ENCODE measurements around the gene CIAPIN1. TPM values are rescaled to one million over a fixed set of nuclear protein-coding genes. Genes with fewer than 3 reads are reported as not detected.
A peak's percentile ranks its signal among the peaks of the same experiment; 100 is the strongest.

The CIAPIN1 gene
- 10 to 100 TPM; 48.7 to 67.3 (median 57.0) TPM for polyA plus RNA-seq (ENCODE audit: insufficient read length in 10 of 10)
- long read RNA-seq, donor 1, transcript CIAPIN1-201 (9 exons, 2,182 nt): major isoform, 11 of 12 reads
- long read RNA-seq, donor 1, partial matches to known transcripts: 0 of 12 reads
- long read RNA-seq, donor 1, other reads (novel, unspliced or antisense): 0 of 12 reads
- long read RNA-seq, donor 2, transcript CIAPIN1-201 (9 exons, 2,182 nt): major isoform, 9 of 68 reads
- long read RNA-seq, donor 2, partial matches to known transcripts: 27 of 68 reads
- long read RNA-seq, donor 2, other reads (novel, unspliced or antisense): 28 of 68 reads
- long read RNA-seq, donor 3: 0 reads
- long read RNA-seq, donor 4, transcript CIAPIN1-201 (9 exons, 2,182 nt): major isoform, 11 of 13 reads
- long read RNA-seq, donor 4, partial matches to known transcripts: 0 of 13 reads
- long read RNA-seq, donor 4, other reads (novel, unspliced or antisense): 0 of 13 reads
- long read RNA-seq, donor 5, transcript CIAPIN1-201 (9 exons, 2,182 nt): major isoform, 17 of 29 reads
- long read RNA-seq, donor 5, partial matches to known transcripts: 6 of 29 reads
- long read RNA-seq, donor 5, other reads (novel, unspliced or antisense): 0 of 29 reads
- long read RNA-seq, donor 6, transcript CIAPIN1-201 (9 exons, 2,182 nt): major isoform, 20 of 23 reads
- long read RNA-seq, donor 6, partial matches to known transcripts: 0 of 23 reads
- long read RNA-seq, donor 6, other reads (novel, unspliced or antisense): 0 of 23 reads
- long read RNA-seq, donor 7, transcript CIAPIN1-201 (9 exons, 2,182 nt): major isoform, 11 of 14 reads
- long read RNA-seq, donor 7, partial matches to known transcripts: 0 of 14 reads
- long read RNA-seq, donor 7, other reads (novel, unspliced or antisense): 0 of 14 reads
- long read RNA-seq, donor 8, transcript CIAPIN1-201 (9 exons, 2,182 nt): major isoform, 9 of 9 reads
- long read RNA-seq, donor 8, partial matches to known transcripts: 0 of 9 reads
- long read RNA-seq, donor 8, other reads (novel, unspliced or antisense): 0 of 9 reads
- long read RNA-seq, donor 9, partial matches to known transcripts: 0 of 1 reads
- long read RNA-seq, donor 9, other reads (novel, unspliced or antisense): 0 of 1 reads

DNA sequence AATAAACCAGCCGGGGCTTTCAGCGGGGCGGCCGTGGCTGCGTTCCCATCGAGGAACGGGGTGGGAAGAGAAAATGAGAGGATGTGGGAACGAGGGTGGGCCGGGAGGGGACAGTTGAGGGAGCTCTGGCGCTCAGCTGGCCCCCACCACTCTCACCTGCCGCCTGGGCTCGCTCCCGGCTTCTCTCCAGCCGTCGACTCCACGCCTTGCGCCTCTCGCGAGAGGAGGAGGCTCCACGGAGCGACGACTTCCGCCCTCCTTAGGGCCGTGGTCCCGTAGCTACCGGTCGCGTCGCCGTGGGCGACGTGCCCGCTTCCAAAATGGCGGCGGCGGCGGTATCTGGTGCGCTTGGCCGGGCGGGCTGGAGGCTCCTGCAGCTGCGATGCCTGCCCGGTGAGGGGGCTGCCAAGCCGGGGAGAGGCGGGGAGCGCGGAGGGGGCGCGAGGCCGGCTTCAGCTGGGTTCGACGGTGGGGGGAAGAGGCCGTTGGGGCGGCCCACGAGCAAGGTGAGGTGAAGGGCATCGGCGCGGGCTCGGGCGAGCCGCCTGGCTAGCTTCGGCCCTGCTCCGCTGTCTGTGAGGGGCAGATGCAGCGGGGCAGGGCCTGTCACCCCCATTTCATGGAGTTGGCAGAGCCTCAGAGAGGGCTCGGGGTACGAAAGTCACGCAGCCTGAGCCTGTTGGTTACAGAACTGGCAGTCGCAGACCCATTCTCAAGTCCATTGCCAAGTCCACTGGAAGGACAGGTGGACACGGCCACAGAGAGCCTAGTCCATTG lies at the start of gene CIAPIN1, which contains the start of gene COQ9:
CIAPIN1 (minus strand) TSS at position 200 of the 777 bp plus-strand sequence. CDS start 6,457 bp downstream, outside the sequence.
COQ9 (plus strand) TSS at position 294 of the 777 bp plus-strand sequence; CDS start at position 321, 27 bp downstream.
- peak; percentile 93 to 97 (median 97) for DNase-seq

- DNase-seq: no peak
These were observed 46.6 kb upstream of the CIAPIN1 start for GRCh38 chr16:57493767-57494166.

GRCh38 chr16:57489229-57489628 lies 42.0 kb upstream of the CIAPIN1 start:
- DNase-seq: no peak

DNA sequence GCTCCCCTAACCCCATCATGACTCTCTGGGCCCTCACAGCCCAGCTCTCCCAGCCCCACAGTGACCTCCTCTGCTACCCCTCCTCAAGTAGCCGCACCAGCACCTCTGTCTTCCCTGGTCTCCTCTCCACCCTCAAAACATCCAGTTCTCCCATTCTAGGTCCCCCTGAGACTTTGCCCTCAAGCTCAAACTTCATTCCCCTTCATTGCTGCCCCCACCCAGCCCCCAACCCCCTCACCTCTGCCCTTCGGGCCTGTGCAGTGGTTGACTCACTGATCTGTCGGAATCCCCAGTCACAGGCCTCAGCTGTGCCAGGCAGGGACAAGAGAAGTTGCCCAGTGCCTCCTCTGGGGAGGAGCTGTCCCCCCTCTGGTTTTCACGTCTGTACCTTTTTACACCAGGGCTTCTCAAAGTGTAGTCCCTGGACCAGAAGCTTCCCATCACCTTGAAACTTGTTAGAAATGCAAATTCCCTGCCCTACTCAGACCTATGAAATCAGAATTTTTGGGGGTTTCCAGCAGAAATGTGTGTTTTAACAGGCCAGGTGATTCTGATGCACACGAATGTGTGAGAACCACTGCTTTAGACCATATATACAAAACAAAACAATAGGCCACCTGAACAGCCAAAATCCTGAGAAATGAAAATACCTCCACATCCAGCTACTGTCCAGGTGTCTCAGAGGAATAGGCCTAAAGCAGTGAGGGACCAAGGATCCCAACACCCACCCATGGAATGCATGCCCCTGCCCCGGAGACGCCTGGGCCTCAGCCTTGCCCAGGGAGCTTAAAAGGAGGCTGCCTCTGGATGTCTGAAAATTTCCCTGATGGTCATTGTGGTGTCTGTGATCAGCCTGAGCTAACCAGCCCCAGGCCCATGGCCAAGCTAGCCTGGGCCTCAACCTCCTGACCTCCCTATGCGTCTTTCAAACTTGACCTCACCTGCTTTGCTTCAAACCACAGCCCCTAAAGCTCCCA lies 40.0 kb upstream of the CIAPIN1 start:
- DNase-seq: no peak

GRCh38 chr16:57485916-57486857 lies 39.0 kb upstream of the CIAPIN1 start, which contains the start of gene DOK4:
Gene DOK4, minus strand, starts transcription at chr16:57486493. Its CDS starts 6,986 bp downstream, at chr16:57479507.
- peak; percentile 58 to 83 (median 71) for DNase-seq

DNA sequence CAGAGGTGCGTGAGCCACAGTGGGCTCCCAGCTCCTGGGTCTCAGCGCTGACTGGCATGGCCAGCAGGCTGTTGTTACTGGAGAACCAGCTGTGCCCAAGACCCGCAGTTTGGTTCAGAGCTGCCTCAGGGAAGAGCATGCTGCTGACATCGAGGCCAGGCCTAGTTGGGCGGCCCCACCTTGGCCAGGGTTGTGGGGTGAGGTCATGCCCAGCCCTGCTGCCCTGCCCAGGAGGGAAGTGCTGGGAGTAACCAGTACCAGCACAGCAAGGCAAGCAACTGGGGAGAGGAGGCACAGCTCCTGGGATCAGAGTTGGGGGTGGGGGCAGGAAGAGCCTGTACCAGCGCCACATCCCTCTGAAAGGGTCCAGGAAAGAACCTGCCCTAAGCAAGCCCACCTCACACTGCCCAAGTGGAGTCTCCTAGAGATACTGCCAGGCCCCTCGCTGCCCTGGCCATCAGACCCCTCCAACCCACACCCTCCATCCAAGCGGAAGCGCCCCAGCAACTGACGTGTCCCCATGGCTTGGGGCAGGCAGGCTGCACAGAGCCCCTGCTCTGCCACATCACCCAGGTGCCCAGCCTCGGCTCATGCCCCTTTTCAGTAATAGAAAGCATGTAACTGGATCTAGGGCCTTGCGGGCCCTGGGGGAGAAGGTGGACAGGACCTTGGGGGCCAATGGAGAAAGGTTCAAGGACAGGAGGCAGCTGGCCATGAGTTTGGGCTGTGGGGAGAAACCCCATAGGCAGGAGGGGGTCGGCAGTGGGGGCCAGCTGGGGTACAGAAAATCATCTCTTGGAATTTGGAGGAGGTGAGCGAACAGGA lies 38.1 kb upstream of the CIAPIN1 start:
- DNase-seq: no peak

- no peak for DNase-seq
These were observed 37.4 kb upstream of the CIAPIN1 start for GRCh38 chr16:57484515-57485005.

GRCh38 chr16:57483725-57484514 lies 36.7 kb upstream of the CIAPIN1 start:
- no peak for DNase-seq

DNA sequence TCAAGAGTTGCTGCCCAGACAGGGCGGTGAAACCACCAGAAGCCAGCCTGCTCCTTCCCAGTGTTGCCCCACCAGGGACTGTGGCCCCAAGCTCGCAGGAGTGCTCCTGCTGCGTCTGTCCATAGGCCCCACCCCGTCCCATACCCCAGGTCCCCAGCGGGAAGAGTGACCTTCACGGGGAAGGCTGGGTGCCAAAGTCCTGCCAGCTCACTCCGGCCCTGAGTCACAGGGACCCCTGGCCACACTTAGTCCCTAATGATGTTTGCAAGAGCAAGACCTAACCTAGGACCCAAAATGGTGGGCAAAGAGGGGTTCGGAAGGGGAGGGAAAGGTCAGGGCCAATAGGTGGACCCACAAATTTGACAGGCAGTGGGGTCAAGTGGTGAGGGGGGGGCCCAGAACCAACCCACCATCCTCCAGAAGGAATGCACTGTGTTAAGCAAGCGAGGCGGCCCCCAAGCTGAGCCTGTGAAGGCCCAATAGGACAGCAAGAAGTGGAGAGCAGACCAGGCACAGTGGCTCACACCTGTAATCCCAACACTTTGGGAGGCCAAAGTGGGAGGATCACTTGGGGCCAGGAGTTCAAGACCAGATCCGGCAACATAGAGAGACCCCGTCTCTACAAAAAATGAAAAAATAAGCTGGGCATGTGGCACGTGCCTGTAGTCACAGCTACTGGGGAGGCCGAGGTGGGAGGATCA lies 35.8 kb upstream of the CIAPIN1 start:
- DNase-seq: no peak

DNA sequence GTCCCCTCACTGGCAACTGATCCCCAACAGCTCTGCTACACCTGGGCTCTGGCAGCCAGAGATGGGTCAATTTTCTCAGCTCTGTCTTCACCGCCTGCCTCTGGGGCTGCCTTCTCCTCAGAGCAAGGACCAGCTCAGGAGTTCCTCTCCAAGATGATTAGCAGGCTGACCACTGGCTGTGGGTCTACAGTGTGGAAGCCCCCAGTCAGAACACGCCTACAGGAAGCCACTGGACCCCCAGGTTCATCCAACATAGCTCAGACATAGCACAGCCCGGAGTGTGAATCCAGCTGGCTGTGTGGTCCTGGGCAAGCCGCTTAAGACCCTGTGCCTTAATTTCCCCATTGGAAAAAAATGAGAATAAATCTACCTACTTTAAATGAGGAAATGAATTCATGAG lies 34.2 kb upstream of the CIAPIN1 start:
- no peak for DNase-seq

DNA sequence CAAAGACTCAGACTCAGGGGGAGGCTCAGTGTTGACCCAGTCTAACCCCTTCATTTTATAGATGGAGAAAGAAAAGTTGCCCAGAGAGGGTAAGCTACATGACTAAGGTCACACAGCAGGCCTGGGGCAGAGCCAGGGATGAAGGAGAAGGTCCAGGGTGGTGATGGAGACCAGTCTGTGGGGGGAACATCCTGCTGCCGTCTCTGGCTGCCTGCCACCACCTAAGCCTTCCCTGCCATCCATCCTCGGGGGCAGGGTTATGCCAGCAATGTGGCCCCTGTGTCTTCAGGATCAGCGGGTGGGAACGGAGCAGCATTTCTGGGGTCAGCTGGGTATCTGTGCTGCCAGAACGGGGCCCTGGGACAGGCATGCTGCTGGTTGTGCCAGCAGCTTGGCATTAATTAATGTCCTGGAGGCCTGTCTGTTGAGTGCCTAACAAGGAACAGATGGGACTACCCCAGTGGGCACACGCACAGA lies 33.6 kb upstream of the CIAPIN1 start:
- DNase-seq: no peak

DNA sequence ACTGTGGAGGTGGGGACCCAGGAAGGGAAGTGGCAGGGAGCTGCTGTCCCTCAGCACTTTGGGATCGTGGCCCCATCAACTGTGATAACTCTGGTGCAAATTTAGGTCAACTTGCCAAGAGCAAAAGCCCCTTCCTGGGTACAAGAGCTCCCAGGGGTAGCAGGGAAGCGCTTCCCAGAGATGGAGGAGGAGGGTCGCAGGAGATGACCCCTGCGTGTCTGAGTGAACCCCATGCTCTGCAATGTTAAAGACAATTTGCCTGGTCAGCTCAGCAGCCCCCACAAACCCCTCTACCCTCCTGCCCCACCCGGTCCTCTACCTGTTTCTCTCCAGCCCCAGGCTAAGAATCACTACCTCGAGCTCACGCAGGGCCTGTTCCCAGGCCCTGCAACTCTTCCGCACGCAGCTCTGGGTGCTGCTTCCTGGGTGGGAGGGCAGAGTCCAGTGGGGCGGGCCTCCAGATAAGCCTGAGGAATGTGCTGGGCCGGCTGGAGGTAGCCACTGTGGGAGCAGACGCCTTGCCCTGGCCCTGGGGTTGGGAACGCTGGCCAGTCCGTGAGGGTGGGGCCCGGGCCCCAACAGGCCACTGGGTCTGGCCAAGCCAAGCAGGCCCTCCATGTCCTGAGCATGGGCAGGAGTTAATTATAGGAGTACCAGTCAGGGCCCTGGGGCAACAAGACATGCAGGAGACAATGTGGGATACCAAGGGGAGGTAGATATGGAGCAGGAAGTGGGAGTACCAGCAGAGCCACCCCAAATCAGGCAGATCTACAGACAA lies 33.0 kb upstream of the CIAPIN1 start:
- DNase-seq: no peak

DNA sequence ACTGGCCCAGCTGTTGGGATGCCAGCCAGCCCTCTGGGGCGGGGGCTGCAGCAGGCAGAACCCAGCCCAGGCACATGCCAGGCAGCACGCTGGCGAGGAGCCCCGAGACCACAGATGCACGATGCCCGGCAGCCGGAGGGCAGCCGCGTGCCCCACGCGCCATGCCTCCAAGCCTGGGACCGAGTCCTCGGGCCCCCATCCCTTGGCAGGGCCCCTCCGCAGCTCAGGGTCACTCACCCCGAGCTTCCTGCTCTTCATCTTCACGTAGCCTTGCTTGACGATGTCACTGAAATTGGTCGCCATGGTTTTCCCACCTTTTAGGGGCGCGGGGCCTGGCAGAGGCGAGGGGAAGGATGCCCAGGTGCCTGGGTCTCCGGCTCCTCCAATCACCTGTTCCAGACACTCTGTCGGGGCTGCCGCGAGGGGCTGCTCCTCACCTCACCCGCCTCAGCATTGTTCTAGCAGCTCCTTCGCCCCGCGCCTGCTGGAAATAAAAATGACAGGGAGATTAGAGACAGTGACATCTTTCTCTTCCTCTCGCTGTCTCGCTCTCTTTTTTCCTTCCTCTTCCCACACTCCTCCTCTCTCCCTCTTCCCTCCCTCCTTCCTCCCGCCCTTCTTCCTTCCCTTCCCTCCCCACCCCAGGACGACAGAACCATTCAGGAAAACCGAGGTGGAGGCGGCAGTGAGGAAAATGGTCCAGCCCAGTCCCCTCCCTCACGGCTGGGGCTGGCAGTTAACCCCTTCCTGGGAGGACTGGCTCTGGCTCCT lies 32.2 kb upstream of the CIAPIN1 start:
- peak; percentile 52 to 84 (median 67) for DNase-seq

Data from muscle of back (tissue), 13 donors.